GM19099 (cell line): ENCODE measurements around the gene GNL1.

ENCODE experiments used
- POLR2A ChIP-seq: IDR thresholded peaks from 3 replicates; pipeline ENCODE4 v1.6.1; 2011; ENCODE audit warnings: low read depth; ENCODE audit not compliant: insufficient read length; ENCODE audit errors: extremely low read depth

GNL1 gene

DNA sequence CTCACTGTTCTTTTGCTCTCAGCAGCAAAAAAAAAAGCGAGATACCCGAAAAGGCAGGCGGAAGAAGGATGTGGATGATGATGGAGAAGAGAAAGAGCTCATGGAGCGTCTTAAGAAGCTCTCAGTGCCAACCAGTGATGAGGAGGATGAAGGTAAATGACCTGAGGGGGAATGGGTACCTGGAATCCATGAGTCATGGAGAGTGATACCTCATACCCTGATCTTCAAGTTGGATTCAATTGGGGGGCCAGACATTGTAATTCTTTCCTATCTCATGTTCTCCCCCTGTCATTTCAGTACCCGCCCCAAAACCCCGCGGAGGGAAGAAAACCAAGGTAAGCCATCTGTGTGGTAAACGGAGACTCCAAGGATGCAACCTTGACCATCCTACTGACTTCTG lies 21.8 kb upstream of the GNL1 start:
- no peak for TF ChIP-seq POLR2A

DNA sequence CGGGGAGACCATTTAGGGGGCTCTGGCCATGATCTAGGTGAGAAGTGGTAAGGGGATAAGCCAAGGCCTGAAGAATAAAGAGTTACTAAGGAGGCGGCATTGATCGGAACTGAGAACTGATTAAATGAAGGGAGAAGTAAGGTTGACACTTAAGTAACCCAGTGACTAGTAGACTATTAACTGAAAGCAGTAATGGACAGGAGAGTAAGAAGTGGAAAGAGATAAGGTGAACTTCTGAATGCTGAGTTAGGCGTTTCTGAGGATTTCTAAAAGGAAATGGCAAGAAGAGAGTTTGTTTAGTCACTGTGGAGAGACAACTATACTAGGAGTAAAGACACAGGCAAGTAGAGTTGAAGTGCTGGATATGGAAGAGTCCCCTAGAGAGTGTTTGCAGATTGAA lies 16.8 kb upstream of the GNL1 start:
- TF ChIP-seq POLR2A: no peak

DNA sequence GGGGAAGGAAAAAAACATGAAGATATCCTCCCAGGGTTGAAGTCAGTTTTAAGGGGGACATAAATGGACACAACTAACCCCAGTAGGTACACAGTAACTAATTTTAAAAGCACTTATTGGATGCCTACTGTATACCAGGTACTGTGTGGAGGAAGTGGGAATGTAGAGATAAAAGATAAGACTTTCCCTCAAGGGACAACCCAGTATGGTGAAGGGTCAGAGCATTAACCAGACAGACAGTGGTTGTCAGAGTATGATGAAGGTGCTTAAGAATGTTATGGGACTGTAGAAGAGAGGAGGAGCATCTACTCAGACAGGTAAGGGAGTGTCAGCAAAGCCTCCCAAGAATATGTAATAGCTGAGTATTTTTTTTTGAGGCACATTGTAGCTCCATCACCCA lies 15.9 kb upstream of the GNL1 start:
- no peak for TF ChIP-seq POLR2A

DNA sequence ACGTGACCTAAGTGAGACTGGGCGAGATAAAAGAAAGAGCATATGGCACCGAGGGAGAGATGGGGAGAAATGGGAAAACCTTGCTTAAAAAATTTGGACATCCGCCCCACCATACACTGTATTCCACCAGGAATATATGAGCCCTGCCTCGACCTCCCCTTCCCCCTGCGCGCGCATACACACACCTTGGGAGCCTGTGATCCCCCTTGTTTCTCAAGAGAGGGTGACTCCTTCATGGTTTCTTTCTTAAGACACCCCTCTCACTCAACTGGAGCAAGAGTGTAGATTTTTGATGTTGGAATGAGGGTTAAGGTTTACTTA lies 15.4 kb upstream of the GNL1 start:
- TF ChIP-seq POLR2A: no peak

DNA sequence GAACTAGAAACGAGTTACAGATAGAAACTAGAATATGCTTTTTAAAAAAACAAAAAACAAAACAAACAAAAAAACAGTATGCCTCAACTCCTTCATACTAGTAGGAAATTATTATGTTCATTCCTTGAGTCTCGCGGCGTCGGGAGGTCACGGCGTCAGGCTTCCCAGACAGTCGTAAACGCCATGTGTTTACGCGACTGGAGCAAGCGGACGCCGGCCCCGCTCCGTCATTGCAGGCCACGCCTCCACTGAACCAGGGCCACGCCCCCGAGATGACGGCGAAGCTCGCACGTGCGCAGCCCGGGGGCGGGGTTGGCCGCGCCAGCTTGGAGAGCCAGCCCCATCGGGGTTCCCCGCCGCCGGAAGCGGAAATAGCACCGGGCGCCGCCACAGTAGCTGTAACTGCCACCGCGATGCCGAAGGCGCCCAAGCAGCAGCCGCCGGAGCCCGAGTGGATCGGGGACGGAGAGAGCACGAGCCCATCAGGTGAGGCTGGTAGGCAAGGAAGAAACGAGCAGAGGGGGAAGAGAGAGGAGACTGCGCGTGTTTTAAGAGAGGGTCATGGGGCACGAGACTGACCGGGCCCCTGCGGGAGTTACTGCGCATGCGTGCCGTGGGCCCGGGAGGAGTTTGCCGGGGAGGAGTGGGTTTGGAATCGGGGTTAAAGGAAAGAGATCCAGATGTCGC lies 14.9 kb upstream of the GNL1 start, which contains the start of gene ABCF1:
ABCF1 (plus strand) TSS at position 368 of the 687 bp plus-strand sequence; CDS start at position 414, 46 bp downstream.
- TF ChIP-seq POLR2A: peak; percentile 95

DNA sequence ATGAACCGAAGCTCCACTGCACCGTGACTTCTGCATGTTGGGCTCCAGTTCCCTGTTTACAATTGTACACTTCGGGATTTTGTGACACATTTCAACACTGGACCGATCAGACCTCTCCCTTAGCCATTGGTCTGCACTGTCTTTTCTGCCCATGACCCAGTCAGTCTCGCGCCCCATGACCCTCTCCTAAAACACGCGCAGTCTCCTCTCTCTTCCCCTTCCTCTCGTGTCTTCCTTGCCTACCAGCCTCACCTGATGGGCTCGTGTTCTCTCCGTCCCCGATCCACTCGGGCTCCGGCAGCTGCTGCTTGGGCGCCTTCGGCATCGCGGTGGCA lies 14.4 kb upstream of the GNL1 start:
- TF ChIP-seq POLR2A: no peak

DNA sequence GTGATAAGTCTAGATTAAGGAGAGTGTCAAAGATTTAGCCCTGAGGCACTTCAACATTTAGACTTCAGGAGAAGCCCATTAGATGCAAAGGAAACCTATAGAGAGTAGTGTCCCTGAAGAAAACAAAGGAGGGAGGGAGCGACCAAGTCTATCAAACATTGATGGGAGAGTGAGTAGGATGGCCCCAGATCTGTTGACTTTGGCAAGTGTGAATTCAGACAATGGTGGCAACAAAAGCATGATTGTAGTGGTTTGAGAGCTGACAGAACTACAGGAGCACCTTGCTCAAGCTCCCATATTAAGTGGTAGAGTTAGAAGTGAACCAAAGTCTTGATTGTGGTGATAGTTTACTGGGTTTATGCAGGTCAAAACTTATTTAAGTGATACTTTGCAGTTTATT lies 14.0 kb upstream of the GNL1 start:
- no peak for TF ChIP-seq POLR2A

DNA sequence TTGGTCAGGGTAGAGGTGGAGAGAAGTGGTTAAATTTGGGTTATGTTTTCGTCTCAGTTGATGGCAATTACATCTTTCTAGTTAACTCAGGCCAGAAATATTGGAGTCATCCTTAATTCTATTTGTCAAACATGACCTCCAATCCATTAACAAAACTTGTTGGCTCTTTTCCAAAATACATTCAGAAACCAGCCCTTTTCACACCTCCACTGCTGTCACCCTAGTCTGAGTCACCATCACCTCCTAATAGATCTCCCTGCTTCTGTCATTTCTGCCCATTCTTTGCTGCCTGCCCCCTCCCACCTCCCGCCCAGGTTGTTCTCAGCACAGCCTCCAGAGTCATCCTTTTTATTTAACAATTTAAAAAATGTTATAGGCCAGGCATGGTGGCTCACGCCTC lies 12.0 kb upstream of the GNL1 start:
- TF ChIP-seq POLR2A: no peak

DNA sequence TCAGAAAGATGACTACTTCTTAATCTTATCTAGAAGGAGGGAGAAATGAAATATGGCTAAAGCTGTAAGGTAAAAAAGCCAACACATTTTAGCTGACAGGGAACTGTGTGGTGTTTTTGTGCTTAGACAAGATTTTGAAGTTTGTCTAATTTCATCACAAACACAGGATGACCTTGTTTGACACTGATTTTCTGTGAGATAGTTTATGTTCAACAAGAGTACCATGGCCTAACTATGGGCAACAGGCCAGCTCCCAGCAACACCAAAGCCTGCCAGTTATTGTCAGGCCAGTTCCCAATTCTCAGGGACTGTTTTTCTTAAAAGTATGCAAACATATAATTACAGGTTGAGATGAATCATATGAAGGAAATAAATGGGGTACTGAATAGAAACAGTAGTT lies 9.5 kb upstream of the GNL1 start:
- no peak for TF ChIP-seq POLR2A

DNA sequence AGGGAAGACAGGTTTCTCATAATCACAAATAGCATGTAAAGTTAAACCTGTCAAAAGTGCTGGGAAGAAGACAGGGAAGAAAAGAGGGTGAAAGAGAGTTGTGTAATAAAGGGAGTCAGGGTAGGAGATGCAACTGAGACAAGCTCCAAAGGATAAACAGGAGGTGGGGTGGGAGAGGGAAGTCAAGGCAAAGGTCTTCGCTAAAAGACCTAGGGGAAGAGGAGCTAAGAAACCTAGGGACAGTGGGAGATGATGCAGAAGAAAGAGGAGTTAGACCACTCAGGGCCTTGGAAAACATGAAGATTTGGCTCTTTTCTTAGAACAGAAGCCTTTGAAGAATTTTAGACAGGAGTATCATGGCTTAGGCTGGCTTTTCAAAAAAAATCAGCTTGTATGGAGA lies 7.8 kb upstream of the GNL1 start:
- no peak for TF ChIP-seq POLR2A

DNA sequence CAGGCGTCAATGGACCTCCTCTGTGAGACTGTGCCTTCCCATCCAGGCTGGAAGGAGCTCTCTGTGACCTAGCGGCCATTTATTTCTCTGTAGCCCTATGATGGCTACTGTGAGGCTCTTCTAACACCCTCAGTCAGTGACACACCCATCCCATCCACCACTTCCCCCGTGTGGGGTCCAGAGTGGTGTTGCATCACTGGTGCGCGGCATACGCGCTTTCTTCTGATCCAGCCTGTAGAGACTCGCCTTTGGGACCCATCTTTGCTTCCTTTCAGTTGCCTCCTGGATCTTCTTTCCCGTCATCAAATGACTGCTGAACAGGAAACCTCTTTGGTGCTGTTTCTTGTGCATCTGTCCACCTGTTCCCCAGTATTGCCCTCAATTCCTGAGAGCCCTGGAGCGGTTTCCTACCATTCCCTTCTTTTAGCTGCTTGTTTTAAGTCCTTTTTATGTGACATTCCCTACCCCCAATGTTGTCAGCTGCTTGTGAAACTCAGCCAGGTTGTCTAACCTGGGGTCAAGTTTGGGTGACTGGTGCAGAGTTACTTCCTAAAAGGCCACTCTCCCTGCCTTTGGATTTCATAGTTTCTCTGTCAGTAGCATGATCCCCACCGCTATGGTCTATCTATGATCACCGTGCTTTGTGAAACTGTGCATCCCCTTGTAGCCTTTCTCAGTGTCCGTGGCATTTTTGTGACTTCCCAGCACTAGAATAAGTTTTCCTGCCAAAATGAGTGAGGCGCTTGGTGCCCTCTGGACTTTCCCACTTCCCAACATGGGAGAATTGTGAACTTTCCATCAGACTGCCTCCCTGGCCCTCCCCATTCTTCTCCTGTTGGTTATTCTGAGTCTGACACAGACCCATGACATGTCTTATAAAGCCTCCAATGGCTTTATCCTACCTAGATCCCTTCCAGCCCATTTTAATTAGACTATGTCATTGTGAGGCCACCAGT lies 6.5 kb upstream of the GNL1 start:
- TF ChIP-seq POLR2A: no peak

DNA sequence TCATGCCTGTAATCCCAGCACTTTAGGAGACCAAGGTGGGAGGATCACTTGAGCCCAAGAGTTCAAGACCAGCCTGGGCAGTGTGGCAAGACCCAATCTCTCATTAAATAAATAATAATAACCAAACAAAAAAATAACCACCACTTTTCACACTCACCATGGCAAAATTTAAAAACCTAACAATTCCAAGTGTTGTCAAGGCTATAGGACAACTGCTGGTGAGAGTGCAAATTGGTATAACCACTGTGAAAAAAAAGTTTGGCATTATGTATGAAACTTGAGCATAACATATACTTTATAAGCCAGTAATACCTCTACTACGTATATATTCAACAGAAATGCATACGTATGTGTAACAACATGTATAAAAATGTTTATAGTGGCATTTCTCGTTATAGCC lies 4.6 kb upstream of the GNL1 start:
- no peak for TF ChIP-seq POLR2A

DNA sequence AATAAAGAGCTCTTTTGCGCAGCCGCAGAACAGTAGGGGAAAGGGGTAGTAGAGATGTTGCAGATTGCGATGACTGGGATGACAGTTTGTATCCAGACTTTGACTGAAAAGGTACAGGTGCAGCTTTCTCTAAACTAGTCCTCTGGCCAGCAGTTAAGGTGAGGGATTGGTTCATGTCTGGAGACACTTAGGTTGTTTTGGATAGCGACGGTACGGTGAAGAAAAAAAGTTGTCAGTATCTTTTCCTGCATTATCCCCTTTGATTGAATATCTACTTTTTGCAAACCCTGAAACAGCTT lies 1.3 kb upstream of the GNL1 start:
- no peak for TF ChIP-seq POLR2A

DNA sequence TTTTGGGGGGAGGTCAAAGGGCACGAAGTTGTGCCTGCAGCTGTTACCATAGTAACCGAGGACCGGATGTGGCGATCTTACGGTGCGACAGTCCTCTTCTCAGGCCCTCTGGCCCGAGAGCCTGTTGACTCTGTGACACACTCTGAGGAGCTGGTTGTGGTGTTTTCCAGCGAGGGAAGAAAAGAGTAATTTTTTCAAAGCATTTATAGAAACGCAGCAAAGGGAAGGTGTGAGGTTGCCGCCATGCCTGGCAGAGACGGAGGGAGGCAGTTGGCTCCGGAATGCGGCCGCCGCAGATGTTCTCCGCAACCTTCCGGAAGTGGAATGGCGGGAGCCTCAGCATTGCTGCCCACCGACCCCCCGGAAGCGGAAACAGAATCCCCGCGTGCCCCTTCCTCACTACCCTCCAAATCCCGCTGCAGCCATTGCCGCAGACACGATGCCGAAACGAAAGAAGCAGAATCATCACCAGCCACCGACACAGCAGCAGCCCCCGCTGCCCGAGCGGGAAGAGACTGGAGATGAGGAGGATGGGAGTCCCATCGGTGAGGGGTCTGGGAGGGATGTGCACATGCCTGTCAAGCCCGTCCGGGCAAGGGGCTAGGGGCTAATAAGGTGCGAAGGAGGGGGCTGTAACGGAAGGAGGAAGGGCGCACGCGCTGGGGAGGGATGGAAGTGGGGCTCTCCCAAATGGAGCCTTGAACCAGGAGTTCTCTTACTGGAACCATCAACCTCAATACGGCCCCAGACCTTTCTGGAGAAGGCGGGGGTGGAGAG lies 805 bp upstream of the GNL1 start, which contains the start of gene PRR3:
PRR3 (plus strand) TSS at position 390 of the 777 bp plus-strand sequence; CDS start at position 440, 50 bp downstream.
- TF ChIP-seq POLR2A: peak; percentile 65

DNA sequence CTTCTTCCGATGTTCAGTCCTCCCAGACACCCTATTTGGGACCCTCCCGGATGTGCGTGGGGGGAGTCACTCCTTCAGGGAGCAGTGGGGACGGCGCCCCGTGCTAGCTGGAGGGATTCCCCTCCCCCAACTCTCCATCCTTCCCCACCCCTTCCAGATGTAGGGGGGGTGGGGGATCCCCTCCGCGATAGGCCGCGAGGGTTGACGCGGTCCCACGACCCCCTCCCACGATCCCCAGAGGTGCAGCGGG lies 548 bp downstream of the GNL1 start:
- no peak for TF ChIP-seq POLR2A
